NCI-H1092 treated with DMSO at 0.1 percent for 48 hours (cell line): ENCODE results near the gene FBXO36.
"Not testable (repeated sequence)": the region's sequence is repeated elsewhere in the genome, so short reads cannot be mapped to it uniquely, and the experiment has no call there.

Experiments used
- DNase-seq: peaks from one replicate; lab custom pipeline; 2025; lab: John Stamatoyannopoulos, UW

Gene FBXO36

GRCh38 chr2:229922449-229923386 is at the start of gene FBXO36:
TSS of gene FBXO36 (plus strand) at chr2:229922503. CDS start at chr2:229922514, 11 bp downstream.
- peak; percentile 59 for DNase-seq

GRCh38 chr2:229873123-229873581 is 49.2 kb upstream of the FBXO36 start:
- DNase-seq = no peak

- no peak for DNase-seq
Observed at GRCh38 chr2:229874647-229875046, 47.7 kb upstream of the FBXO36 start.

GRCh38 chr2:229875549-229875948 is 46.8 kb upstream of the FBXO36 start:
- no peak for DNase-seq

GRCh38 chr2:229879191-229879950 is 42.9 kb upstream of the FBXO36 start:
- no peak for DNase-seq

- no peak for DNase-seq
Observed at GRCh38 chr2:229880892-229881586, 41.3 kb upstream of the FBXO36 start.

- DNase-seq = no peak
Observed at GRCh38 chr2:229882583-229882982, 39.7 kb upstream of the FBXO36 start.

GRCh38 chr2:229884775-229885699 is 37.3 kb upstream of the FBXO36 start:
- no peak for DNase-seq

- no peak for DNase-seq
Observed at GRCh38 chr2:229887441-229887840, 34.9 kb upstream of the FBXO36 start.

- no peak for DNase-seq
Observed at GRCh38 chr2:229888031-229888430, 34.3 kb upstream of the FBXO36 start.

- DNase-seq = no peak
Observed at GRCh38 chr2:229889023-229889422, 33.3 kb upstream of the FBXO36 start.

GRCh38 chr2:229896857-229897256 is 25.4 kb upstream of the FBXO36 start:
- no peak for DNase-seq

GRCh38 chr2:229899604-229900003 is 22.7 kb upstream of the FBXO36 start:
- no peak for DNase-seq

- DNase-seq = no peak
Observed at GRCh38 chr2:229900012-229900411, 22.3 kb upstream of the FBXO36 start.

- not testable (repeated sequence) for DNase-seq
Observed at GRCh38 chr2:229900514-229900913, 21.8 kb upstream of the FBXO36 start.

- DNase-seq = no peak
Observed at GRCh38 chr2:229901819-229902218, 20.5 kb upstream of the FBXO36 start.

- DNase-seq = no peak
Observed at GRCh38 chr2:229903037-229903436, 19.3 kb upstream of the FBXO36 start.

- DNase-seq = no peak
Observed at GRCh38 chr2:229905601-229906000, 16.7 kb upstream of the FBXO36 start.

GRCh38 chr2:229909090-229909489 is 13.2 kb upstream of the FBXO36 start:
- DNase-seq = no peak

- DNase-seq = no peak
Observed at GRCh38 chr2:229910147-229910831, 12.0 kb upstream of the FBXO36 start.
